ENCODE data around the gene HSPG2. TPM values are rescaled to one million over a fixed set of nuclear protein-coding genes. Genes with fewer than 3 reads are reported as not detected.

HSPG2 gene
- total and polyA plus RNA-seq, 9 of the 15 experiments (the other 6 are each of a cell fraction or from before 2014, with no cell fraction given), result 0.14 to 160 (median 15.7) TPM

DNA sequence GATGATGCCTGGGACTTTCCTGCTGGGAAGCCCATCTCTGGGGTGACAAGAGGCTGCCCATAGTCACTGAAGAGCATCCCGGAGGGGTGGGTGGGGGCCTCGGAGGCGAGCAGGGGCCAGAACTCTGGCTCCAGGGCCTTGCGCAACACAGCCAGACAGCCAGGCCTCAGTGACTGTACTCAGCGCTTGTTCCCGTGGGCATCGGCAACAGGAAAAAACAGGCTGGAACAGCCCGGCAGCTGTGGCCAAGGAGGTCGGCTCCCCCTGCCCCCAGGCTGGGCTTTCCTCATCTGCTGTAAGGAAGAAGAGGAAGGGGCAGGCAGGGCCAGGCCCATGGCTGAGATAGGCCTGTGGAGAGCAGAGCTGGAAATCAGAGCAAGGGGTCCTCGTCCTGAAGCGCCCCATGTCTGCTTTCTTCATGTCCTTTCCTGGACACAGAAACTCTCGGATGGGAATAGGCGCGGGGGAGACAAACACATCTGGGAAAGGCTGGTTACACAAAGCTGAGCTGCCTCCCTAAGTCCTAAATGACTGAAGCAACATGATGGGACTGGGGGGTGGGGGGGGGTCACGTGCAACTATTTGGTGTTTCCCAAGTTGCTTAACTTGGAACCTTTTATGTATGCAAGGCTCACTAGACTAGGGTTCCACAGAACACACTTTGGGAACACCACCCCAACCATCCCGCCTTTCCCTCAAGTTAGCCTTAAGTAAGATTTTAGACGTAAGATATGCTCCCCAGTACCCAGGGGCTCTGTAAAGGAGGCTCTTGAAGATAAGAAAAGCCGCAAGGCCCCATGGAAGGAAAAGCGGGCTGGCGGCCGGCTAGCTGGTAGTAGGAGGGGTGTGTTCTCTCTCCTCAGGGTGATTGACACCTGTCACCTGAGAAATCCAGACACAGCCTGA is 30.7 kb downstream of the HSPG2 start (continued):
- TF ChIP-seq, protein P1, sequence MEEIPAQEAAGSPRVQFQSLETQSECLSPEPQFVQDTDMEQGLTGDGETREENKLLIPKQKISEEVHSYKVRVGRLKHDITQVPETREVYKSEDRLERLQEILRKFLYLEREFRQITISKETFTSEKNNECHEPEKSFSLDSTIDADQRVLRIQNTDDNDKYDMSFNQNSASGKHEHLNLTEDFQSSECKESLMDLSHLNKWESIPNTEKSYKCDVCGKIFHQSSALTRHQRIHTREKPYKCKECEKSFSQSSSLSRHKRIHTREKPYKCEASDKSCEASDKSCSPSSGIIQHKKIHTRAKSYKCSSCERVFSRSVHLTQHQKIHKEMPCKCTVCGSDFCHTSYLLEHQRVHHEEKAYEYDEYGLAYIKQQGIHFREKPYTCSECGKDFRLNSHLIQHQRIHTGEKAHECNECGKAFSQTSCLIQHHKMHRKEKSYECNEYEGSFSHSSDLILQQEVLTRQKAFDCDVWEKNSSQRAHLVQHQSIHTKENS (CRISPR knock-in tag; IDR thresholded peaks at IDR 0.05), result no peak
- TF ChIP-seq TAL1 (IDR thresholded peaks at IDR 0.05) (peak; percentile 82), PYGO2 (tag; IDR thresholded peaks at IDR 0.05) (no peak; the same call in 1 of the 2 replicates), CBFB (CRISPR knock-in tag; IDR thresholded peaks at IDR 0.05) (no peak), KLF1 (tag; IDR thresholded peaks at IDR 0.05) (0 out of 2 replicates have a peak, but pooled peaks have one; percentile 20), ZNF75A (CRISPR knock-in tag; IDR thresholded peaks at IDR 0.05) (peak; percentile 13; the same call in 1 of the 2 replicates), MBD2 (IDR thresholded peaks at IDR 0.05; ENCODE audit: borderline replicate concordance, low read depth) (no peak; the same call in none of the 2 replicates), RBM25 (IDR thresholded peaks at IDR 0.05; ENCODE audit: low read depth, low read length, severe bottlenecking) (no peak), SRSF9 (IDR thresholded peaks at IDR 0.05; ENCODE audit: borderline replicate concordance, low read depth, low read length) (no peak), ZNF830 (CRISPR knock-in tag; IDR thresholded peaks at IDR 0.05) (no peak), RB1 (IDR thresholded peaks at IDR 0.05; ENCODE audit: low read depth) (no peak; the same call in 1 of the 2 replicates), ZNF785 (CRISPR knock-in tag; IDR thresholded peaks at IDR 0.05) (no peak)
- TF ChIP-seq, protein P2, sequence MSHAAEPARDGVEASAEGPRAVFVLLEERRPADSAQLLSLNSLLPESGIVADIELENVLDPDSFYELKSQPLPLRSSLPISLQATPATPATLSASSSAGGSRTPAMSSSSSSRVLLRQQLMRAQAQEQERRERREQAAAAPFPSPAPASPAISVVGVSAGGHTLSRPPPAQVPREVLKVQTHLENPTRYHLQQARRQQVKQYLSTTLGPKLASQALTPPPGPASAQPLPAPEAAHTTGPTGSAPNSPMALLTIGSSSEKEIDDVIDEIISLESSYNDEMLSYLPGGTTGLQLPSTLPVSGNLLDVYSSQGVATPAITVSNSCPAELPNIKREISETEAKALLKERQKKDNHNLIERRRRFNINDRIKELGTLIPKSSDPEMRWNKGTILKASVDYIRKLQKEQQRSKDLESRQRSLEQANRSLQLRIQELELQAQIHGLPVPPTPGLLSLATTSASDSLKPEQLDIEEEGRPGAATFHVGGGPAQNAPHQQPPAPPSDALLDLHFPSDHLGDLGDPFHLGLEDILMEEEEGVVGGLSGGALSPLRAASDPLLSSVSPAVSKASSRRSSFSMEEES (CRISPR knock-in tag; IDR thresholded peaks at IDR 0.05), result peak; percentile 89
- TF ChIP-seq, protein P3, sequence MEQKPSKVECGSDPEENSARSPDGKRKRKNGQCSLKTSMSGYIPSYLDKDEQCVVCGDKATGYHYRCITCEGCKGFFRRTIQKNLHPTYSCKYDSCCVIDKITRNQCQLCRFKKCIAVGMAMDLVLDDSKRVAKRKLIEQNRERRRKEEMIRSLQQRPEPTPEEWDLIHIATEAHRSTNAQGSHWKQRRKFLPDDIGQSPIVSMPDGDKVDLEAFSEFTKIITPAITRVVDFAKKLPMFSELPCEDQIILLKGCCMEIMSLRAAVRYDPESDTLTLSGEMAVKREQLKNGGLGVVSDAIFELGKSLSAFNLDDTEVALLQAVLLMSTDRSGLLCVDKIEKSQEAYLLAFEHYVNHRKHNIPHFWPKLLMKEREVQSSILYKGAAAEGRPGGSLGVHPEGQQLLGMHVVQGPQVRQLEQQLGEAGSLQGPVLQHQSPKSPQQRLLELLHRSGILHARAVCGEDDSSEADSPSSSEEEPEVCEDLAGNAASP (IDR thresholded peaks at IDR 0.05), result no peak
- TF ChIP-seq, protein P4, sequence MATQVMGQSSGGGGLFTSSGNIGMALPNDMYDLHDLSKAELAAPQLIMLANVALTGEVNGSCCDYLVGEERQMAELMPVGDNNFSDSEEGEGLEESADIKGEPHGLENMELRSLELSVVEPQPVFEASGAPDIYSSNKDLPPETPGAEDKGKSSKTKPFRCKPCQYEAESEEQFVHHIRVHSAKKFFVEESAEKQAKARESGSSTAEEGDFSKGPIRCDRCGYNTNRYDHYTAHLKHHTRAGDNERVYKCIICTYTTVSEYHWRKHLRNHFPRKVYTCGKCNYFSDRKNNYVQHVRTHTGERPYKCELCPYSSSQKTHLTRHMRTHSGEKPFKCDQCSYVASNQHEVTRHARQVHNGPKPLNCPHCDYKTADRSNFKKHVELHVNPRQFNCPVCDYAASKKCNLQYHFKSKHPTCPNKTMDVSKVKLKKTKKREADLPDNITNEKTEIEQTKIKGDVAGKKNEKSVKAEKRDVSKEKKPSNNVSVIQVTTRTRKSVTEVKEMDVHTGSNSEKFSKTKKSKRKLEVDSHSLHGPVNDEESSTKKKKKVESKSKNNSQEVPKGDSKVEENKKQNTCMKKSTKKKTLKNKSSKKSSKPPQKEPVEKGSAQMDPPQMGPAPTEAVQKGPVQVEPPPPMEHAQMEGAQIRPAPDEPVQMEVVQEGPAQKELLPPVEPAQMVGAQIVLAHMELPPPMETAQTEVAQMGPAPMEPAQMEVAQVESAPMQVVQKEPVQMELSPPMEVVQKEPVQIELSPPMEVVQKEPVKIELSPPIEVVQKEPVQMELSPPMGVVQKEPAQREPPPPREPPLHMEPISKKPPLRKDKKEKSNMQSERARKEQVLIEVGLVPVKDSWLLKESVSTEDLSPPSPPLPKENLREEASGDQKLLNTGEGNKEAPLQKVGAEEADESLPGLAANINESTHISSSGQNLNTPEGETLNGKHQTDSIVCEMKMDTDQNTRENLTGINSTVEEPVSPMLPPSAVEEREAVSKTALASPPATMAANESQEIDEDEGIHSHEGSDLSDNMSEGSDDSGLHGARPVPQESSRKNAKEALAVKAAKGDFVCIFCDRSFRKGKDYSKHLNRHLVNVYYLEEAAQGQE (IDR thresholded peaks at IDR 0.05; ENCODE audit: borderline replicate concordance), result peak; percentile 60
- TF ChIP-seq, protein P4 (CRISPR knock-in tag; IDR thresholded peaks at IDR 0.05; ENCODE audit: low read depth), result no peak
